ENCODE results near the gene ADARB2. TPM values are rescaled to one million over a fixed set of nuclear protein-coding genes. Genes with fewer than 3 reads are reported as not detected.

The ADARB2 gene
- total and polyA plus RNA-seq, 10 of the 15 experiments (the other 5 are each of a cell fraction or from before 2014, with no cell fraction given): 0.02 to 4.1 (median 0.76) TPM

- TF ChIP-seq USF2 (IDR thresholded peaks at IDR 0.05; ENCODE audit: borderline replicate concordance, low read depth, low read length) (no peak), FOXK2 (IDR thresholded peaks at IDR 0.05) (no peak), E2F4 (IDR thresholded peaks at IDR 0.05; ENCODE audit: low read depth, low read length) (no peak), TCF3 (IDR thresholded peaks at IDR 0.05; ENCODE audit: borderline replicate concordance, insufficient read depth, low read depth, low read length) (no peak), BMI1 (IDR thresholded peaks at IDR 0.05; ENCODE audit: borderline replicate concordance) (no peak), IKZF1 (conservative IDR thresholded peaks at IDR 0.05) (no peak), PAX5 (IDR thresholded peaks at IDR 0.05; ENCODE audit: borderline replicate concordance, low read depth, low read length) (no peak), POLR2A (IDR thresholded peaks at IDR 0.05; ENCODE audit: low read depth, low read length) (no peak), ZZZ3 (IDR thresholded peaks at IDR 0.05; ENCODE audit: control insufficient read depth, insufficient read length, low read depth) (no peak), TARDBP (IDR thresholded peaks at IDR 0.05; ENCODE audit: borderline replicate concordance) (no peak), NR2C2 (IDR thresholded peaks at IDR 0.05; ENCODE audit: borderline replicate concordance, control insufficient read depth, insufficient read length, low read depth) (no peak), E4F1 (IDR thresholded peaks at IDR 0.05; ENCODE audit: borderline replicate concordance, partially characterized antibody) (no peak), STAT1 (conservative IDR thresholded peaks at IDR 0.05) (no peak), CEBPB (IDR thresholded peaks at IDR 0.05; ENCODE audit: borderline replicate concordance in 1 of 2, low read depth in 2 of 2, low read length in 2 of 2) (no peak), IKZF2 (IDR thresholded peaks at IDR 0.05) (no peak), CREM (IDR thresholded peaks at IDR 0.05; ENCODE audit: low read depth) (no peak), MAX (IDR thresholded peaks at IDR 0.05; ENCODE audit: low read depth, low read length) (no peak)
- TF ChIP-seq, protein P1, sequence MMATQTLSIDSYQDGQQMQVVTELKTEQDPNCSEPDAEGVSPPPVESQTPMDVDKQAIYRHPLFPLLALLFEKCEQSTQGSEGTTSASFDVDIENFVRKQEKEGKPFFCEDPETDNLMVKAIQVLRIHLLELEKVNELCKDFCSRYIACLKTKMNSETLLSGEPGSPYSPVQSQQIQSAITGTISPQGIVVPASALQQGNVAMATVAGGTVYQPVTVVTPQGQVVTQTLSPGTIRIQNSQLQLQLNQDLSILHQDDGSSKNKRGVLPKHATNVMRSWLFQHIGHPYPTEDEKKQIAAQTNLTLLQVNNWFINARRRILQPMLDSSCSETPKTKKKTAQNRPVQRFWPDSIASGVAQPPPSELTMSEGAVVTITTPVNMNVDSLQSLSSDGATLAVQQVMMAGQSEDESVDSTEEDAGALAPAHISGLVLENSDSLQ (IDR thresholded peaks at IDR 0.05): no peak
- Histone ChIP-seq H3K4me2 (ENCODE audit: control insufficient read depth, insufficient read depth) (no peak overlapping the region), H3K27ac (ENCODE audit: control insufficient read depth, insufficient read depth) (no peak overlapping the region), H3K9me3 (replicated peaks; ENCODE audit: control insufficient read depth, insufficient read depth, low read length) (no peaks in the 10 kb centered on the region), H3K4me3 (no peak overlapping the region), H4K20me1 (ENCODE audit: control insufficient read depth, insufficient read depth) (no peaks in the 10 kb centered on the region), H3K9ac (ENCODE audit: control insufficient read depth, insufficient read depth, low read length) (no peak overlapping the region), H3K4me1 (ENCODE audit: control insufficient read depth, insufficient read depth, low read length) (no peaks in the 10 kb centered on the region), H3K36me3 (ENCODE audit: control insufficient read depth in 2 of 2, insufficient read depth in 2 of 2, low read length in 1 of 2) (no peaks in the 10 kb centered on the region), H3K79me2 (ENCODE audit: control insufficient read depth, insufficient read depth, low read length) (no peaks in the 10 kb centered on the region), H2AFZ (ENCODE audit: control insufficient read depth, low read depth, low read length) (no peak overlapping the region), H3K27me3 (replicated peaks in 1 of 2; ENCODE audit: control insufficient read depth in 2 of 2, insufficient read depth in 2 of 2, low read length in 1 of 2) (no peaks in the 10 kb centered on the region)
- ChIA-PET SMC1A (ENCODE audit: uncharacterized antibody, unreplicated experiment) (interaction anchor here (1.2 kb wide), 1 partner anchor 14 kb away, joined by 4 read pairs; no protein-coding TSS in a partner anchor), CTCF (no interaction called here), POLR2A (no interaction called here), RAD21 (ENCODE audit: unreplicated experiment) (no interaction called here)
- DNase-seq (ENCODE audit: low read depth, low spot score) (no peak), ATAC-seq (no peak), FAIRE-seq (no peak)
- WGBS (ENCODE audit: insufficient coverage, insufficient replicate concordance, low lambda C conversion rate, missing lambda C conversion rate): 39% methylated on average over 15 of the region's 15 CpGs
- BruUV-seq (replicated peaks): no TSS peak
- intact Hi-C loops (cut with micrococcal nuclease; ENCODE audit: unreplicated experiment): no loop called here
- in situ Hi-C loops (cut with MboI): no loop called here
Measured at GRCh38 chr10:1270906-1271305, 466.4 kb downstream of the ADARB2 start.

All from GM12878 (cell line).